Measurements from ENCODE around the gene TLE5. TPM values are rescaled to one million over a fixed set of nuclear protein-coding genes. Genes with fewer than 3 reads are reported as not detected.

Gene TLE5
- total and polyA plus RNA-seq, 2 of the 4 experiments (the other 2 are of a cell fraction): 119 to 407 TPM

DNA sequence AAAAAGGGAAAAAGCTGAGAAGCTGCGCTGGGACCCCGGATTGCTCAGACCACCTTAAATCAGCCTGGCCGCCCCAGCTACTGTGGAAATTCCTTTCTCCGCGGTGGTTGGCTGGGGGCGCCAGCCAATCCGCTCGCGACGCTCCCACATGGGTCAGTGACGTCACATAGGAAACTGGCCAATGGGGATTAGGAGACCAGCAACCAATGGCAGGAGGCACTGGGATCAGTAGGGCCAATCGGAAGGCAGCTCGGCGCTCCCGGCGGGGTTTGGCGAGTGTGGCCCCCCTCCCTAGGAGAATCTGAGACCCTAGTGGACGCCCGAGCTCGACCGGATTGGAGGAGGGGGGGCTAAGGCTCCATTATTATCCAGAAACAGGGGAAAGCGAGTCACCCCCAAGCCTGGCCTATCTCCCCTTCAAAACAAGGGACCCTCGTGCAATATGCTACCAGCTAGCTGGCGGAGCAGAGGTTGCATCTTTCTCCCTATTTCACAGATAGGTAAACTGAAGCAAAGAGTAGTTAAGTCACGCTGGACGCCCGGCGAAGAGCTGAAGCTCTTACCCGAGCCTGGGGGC lies 26.7 kb downstream of the TLE5 start:
- Histone ChIP-seq H3K9me3 (ENCODE audit: control insufficient read depth, insufficient read depth, low read length) (no peaks in the 10 kb centered on the region), H3K9me1 (ENCODE audit: insufficient read depth, low read length) (no peaks in the 10 kb centered on the region)

More for the DNA sequence above, 26.7 kb downstream of the TLE5 start:
- ChIA-PET POLR2A (ENCODE audit: unreplicated experiment) (interaction anchor here (1.0 kb wide), 1 partner anchor 60 kb away, joined by 3 read pairs; no protein-coding TSS in a partner anchor), CTCF (interaction anchor here (0.8 to 1.1 kb wide), 2 partner anchors 31 to 85 kb away, joined by 3 read pairs; no protein-coding TSS in a partner anchor)
- Histone ChIP-seq H3K79me1 (ENCODE audit: low read depth in 1 of 2, low read length in 2 of 2) (peaks cover 0 to 3% of the 10 kb centered on the region in 2 experiments; a peak in 1 of 4 replicates), H3K4me1 (ENCODE audit: control insufficient read depth, insufficient read depth, low read length) (peaks cover 12% of the 10 kb centered on the region), H3K18ac (ENCODE audit: low read depth, low read length) (peak overlapping the region; percentile 1), H4K5ac (ENCODE audit: low read depth, low read length) (peak overlapping the region; percentile 40; the same call in 1 of the 2 replicates), H3K36me3 (ENCODE audit: control insufficient read depth, insufficient read depth, low read length) (no peaks in the 10 kb centered on the region), H2AK9ac (replicated peaks; ENCODE audit: low read depth, low read length, poor library complexity) (peak overlapping the region; percentile 91), H3K9ac (ENCODE audit: low read depth, low read length) (peak overlapping the region; percentile 37), H2AK5ac (ENCODE audit: low read depth, low read length) (peak overlapping the region; percentile 90; the same call in 1 of the 2 replicates), H4K20me1 (ENCODE audit: insufficient read depth, low read length) (no peaks in the 10 kb centered on the region), H2BK15ac (ENCODE audit: low read depth, low read length) (peak overlapping the region; percentile 65; the same call in 1 of the 3 replicates), H3K23ac (ENCODE audit: low read depth, low read length) (peak overlapping the region; percentile 65), H3K4me2 (ENCODE audit: low read depth, low read length) (peak overlapping the region; percentile 82), H2BK120ac (ENCODE audit: low read depth, low read length) (peak overlapping the region; percentile 81; the same call in 1 of the 2 replicates), H3K27ac (ENCODE audit: insufficient read depth, low read length) (peak overlapping the region; percentile 47), H3K4ac (ENCODE audit: low read depth, low read length) (peak overlapping the region; percentile 83), H2AFZ (replicated peaks; ENCODE audit: low read length, poor library complexity) (peak overlapping the region; percentile 94), H3K14ac (replicated peaks; ENCODE audit: low read depth, low read length) (peak overlapping the region; percentile 77), H3K27me3 (ENCODE audit: control insufficient read depth, insufficient read depth, low read length) (peaks cover 7% of the 10 kb centered on the region), H4K8ac (ENCODE audit: low read depth in 2 of 2, low read length in 2 of 2) (peak overlapping the region; percentile 76 to 95), H2BK20ac (ENCODE audit: low read depth, low read length) (peak overlapping the region; percentile 6; the same call in 1 of the 2 replicates), H4K91ac (ENCODE audit: insufficient read depth, low read depth, low read length) (peak overlapping the region; percentile 64; the same call in 1 of the 2 replicates), H2BK5ac (ENCODE audit: low read depth, low read length, poor library complexity, severe bottlenecking) (peak overlapping the region; percentile 57), H3K56ac (ENCODE audit: extremely low read depth, insufficient read depth, low read length) (peak overlapping the region; percentile 71; the same call in 1 of the 2 replicates), H3K4me3 (ENCODE audit: insufficient read depth, low read depth, low read length) (peak overlapping the region; percentile 50)
- in situ Hi-C loops (cut with MboI; ENCODE audit: low sequenced_read_pairs): no loop called here
- no TSS peak for BruUV-seq (replicated peaks)
- DNase-seq (peak; percentile 99), ATAC-seq (ENCODE audit: low read depth) (peak; percentile 93)
- 0% methylated on average over 17 of the region's 29 CpGs; no CpG with 5 or more reads in 1 of the 2 experiments for WGBS, 2 experiments (ENCODE audit: extremely low coverage in 2 of 2, insufficient read length in 1 of 2)
- no peak for TF ChIP-seq BHLHE40 (IDR thresholded peaks at IDR 0.05; ENCODE audit: low read depth, low read length)
- TF ChIP-seq CHD1 (IDR thresholded peaks at IDR 0.05; ENCODE audit: low read depth, low read length): no peak
- TF ChIP-seq RCOR1 (IDR thresholded peaks at IDR 0.05; ENCODE audit: insufficient replicate concordance, low read length): peak; percentile 98
- TF ChIP-seq POLR2A (IDR thresholded peaks at IDR 0.05; ENCODE audit: low read depth, low read length): peak; percentile 30; the same call in 1 of the 2 replicates
- TF ChIP-seq FOS (IDR thresholded peaks at IDR 0.05; ENCODE audit: low read depth, low read length): peak; percentile 78; the same call in 1 of the 2 replicates
- TF ChIP-seq NFE2L2 (IDR thresholded peaks at IDR 0.05; ENCODE audit: low read depth, low read length): no peak
- TF ChIP-seq MXI1 (IDR thresholded peaks at IDR 0.05; ENCODE audit: borderline replicate concordance, low read depth, low read length): no peak
- TF ChIP-seq RFX5 (IDR thresholded peaks at IDR 0.05; ENCODE audit: low read depth, low read length): peak; percentile 40; the same call in 1 of the 2 replicates
- TF ChIP-seq, protein P1, sequence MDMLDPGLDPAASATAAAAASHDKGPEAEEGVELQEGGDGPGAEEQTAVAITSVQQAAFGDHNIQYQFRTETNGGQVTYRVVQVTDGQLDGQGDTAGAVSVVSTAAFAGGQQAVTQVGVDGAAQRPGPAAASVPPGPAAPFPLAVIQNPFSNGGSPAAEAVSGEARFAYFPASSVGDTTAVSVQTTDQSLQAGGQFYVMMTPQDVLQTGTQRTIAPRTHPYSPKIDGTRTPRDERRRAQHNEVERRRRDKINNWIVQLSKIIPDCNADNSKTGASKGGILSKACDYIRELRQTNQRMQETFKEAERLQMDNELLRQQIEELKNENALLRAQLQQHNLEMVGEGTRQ (IDR thresholded peaks at IDR 0.05; ENCODE audit: low read depth, low read length): peak; percentile 78
- TF ChIP-seq SMC3 (IDR thresholded peaks at IDR 0.05; ENCODE audit: low read depth, low read length): no peak
- peak; percentile 56; the same call in 1 of the 2 replicates for TF ChIP-seq MAZ (IDR thresholded peaks at IDR 0.05; ENCODE audit: borderline replicate concordance, low read depth, low read length)
- TF ChIP-seq, protein P2, sequence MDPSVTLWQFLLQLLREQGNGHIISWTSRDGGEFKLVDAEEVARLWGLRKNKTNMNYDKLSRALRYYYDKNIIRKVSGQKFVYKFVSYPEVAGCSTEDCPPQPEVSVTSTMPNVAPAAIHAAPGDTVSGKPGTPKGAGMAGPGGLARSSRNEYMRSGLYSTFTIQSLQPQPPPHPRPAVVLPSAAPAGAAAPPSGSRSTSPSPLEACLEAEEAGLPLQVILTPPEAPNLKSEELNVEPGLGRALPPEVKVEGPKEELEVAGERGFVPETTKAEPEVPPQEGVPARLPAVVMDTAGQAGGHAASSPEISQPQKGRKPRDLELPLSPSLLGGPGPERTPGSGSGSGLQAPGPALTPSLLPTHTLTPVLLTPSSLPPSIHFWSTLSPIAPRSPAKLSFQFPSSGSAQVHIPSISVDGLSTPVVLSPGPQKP (IDR thresholded peaks at IDR 0.05; ENCODE audit: borderline replicate concordance, low read depth, low read length): no peak
- no peak for TF ChIP-seq CEBPB (IDR thresholded peaks at IDR 0.05; ENCODE audit: low read depth, low read length)
- TF ChIP-seq MAFK (IDR thresholded peaks at IDR 0.05; ENCODE audit: low read depth, low read length): no peak
- dilution Hi-C loops (cut with HindIII; ENCODE audit: low sequenced_read_pairs, unreplicated experiment): no loop called here
- intact Hi-C loops (cut with micrococcal nuclease): loop anchor here (2.0 kb wide), 1 partner anchor 59 kb away; the partner anchor contains the start of gene TLE6

Data from IMR-90 (cell line).